Psoas muscle (tissue), 8 donors: ENCODE measurements around the gene OSBPL5. TPM values are rescaled to one million over a fixed set of nuclear protein-coding genes. Genes with fewer than 3 reads are reported as not detected.
A peak's percentile ranks its signal among the peaks of the same experiment; 100 is the strongest.

Experiments
- ATAC-seq, 4 donors: fragments of 200-7000 bp; cut with Tn5 transposase; one replicate each; pipeline ENCODE4 v1.9.1; 2020; ENCODE audit warnings: moderate library complexity in 3 of 4, mild to moderate bottlenecking in 2 of 4
- DNase-seq, 2 donors: peaks; one replicate each; pipeline ENCODE4 v3.0.0-alpha.2; 2020
- H3K27ac ChIP-seq: fragments of 200-600 bp; one replicate; pipeline ENCODE4 v1.8.0; 2022
- H3K27me3 ChIP-seq, 3 donors: fragments of 200-600 bp in 1 of 3; one replicate each; pipeline versions ENCODE4 v1.6.1 to v1.8.0; 2013 to 2022; ENCODE audit warnings: low read length in 2 of 3, mild to moderate bottlenecking in 2 of 3, moderate library complexity in 1 of 3; ENCODE audit not compliant: insufficient read depth in 3 of 3
- H3K36me3 ChIP-seq, 2 donors: fragments of 200-600 bp in 1 of 2; one replicate each; pipeline versions ENCODE4 v1.6.1 to v1.8.0; 2013 to 2022; ENCODE audit warnings: low read depth in 1 of 2, mild to moderate bottlenecking in 1 of 2, moderate library complexity in 1 of 2; ENCODE audit not compliant: insufficient read depth in 1 of 2
- H3K4me1 ChIP-seq: fragments of 200-600 bp; one replicate; pipeline ENCODE4 v1.8.0; 2022
- H3K4me3 ChIP-seq: fragments of 200-600 bp; one replicate; pipeline ENCODE4 v1.8.0; 2022; ENCODE audit warnings: mild to moderate bottlenecking
- H3K9me3 ChIP-seq: fragments of 200-600 bp; one replicate; pipeline ENCODE4 v1.8.0; 2022
- WGBS, 3 donors: extraction: QIAGEN DNeasy Blood & Tissue Kit; methylation state at CpG; one replicate each; pipeline versions ENCODE4 v1.1.6 to v1.1.7; 2013; 5-methylcytosine and 5-hydroxymethylcytosine counted together
- intact Hi-C, 2 donors: fragments of 100-400 bp; cut with DNase I; formaldehyde crosslinking; loops; one replicate each; pipeline versions ENCODE4 v1.11.0 to v1.14.2; 2022
- polyA plus RNA-seq, 3 donors: library from polyadenylated mRNA; stranded (reverse); fragments of 200-250 nt; gene quantifications; one replicate each; pipeline ENCODE4 v1.2.3, GENCODE V29; 2013
- total RNA-seq, 4 donors: library from RNA; stranded (reverse); fragmentation: NEBNext Ultra II Directional in 2 of 4; extraction: Animal tissue kit (Norgen Biotek cat#: 25700) in 2 of 4; gene quantifications; one replicate each; pipeline versions ENCODE4 v1.2.1 to v1.2.4, GENCODE V29; 2021 to 2023
- TF ChIP-seq, protein P1 (sequence below): fragments of 200-600 bp; IDR thresholded peaks from one replicate; pipeline ENCODE4 v1.8.0; 2022; ENCODE audit warnings: antibody characterized with exemption
- donor health status: healthy with polysubstance abuse.
- donor health status: DM: no; HTN: no; CAD: no; lungs with moderate emphysema.
- donor health status: Bipolar disorder and iron deficiency.
- donor health status: healthy.
- donor health status: DM: yes; HTN: yes; CAD: no.
- donor health status: DM: no; HTN: no; CAD: no.
- donor health status: DM: no; HTN: no; CAD: no.
- donor health status: DM: yes; HTN: yes; CAD: no.

OSBPL5 gene
- total and polyA plus RNA-seq, 7 donors, result 3.4 to 12.4 (median 6.9) TPM

DNA sequence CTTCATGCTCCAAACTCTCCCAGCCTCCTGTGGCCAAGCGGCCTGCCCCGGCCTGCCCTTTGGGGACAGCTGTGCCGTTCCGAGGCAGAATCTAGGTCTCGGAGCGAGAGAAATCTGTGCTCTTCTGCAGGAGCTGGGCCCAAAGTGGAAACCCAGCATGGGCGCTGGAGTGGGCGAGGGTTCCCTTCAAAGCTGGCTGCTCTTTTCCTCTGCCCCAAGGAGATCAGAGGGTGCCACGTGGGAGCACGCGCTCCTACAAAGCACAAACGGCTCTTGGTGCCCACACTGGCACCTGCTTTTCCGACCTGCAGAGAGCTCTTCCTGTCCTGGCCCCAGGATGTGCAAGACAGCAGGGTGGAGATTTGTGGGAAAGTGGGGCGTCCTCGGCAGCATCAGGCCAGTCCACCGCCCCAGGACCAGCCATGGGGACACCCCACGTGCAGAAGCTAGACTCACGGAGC, 6.9 kb downstream of the OSBPL5 start:
- DNase-seq (peak; percentile 4 to 38), ATAC-seq (no peak)
- Histone ChIP-seq H3K4me1 (peaks cover 58% of the 10 kb centered on the region), H3K36me3 (no peaks in the 10 kb centered on the region), H3K27ac (no peak overlapping the region), H3K27me3 (no peaks in the 10 kb centered on the region), H3K9me3 (no peaks in the 10 kb centered on the region), H3K4me3 (no peak overlapping the region)
- intact Hi-C loops, result no loop called here
- TF ChIP-seq, protein P1, sequence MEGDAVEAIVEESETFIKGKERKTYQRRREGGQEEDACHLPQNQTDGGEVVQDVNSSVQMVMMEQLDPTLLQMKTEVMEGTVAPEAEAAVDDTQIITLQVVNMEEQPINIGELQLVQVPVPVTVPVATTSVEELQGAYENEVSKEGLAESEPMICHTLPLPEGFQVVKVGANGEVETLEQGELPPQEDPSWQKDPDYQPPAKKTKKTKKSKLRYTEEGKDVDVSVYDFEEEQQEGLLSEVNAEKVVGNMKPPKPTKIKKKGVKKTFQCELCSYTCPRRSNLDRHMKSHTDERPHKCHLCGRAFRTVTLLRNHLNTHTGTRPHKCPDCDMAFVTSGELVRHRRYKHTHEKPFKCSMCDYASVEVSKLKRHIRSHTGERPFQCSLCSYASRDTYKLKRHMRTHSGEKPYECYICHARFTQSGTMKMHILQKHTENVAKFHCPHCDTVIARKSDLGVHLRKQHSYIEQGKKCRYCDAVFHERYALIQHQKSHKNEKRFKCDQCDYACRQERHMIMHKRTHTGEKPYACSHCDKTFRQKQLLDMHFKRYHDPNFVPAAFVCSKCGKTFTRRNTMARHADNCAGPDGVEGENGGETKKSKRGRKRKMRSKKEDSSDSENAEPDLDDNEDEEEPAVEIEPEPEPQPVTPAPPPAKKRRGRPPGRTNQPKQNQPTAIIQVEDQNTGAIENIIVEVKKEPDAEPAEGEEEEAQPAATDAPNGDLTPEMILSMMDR, result no peak
- 78 to 91% (median 84%) methylated on average over 18 of the region's 18 CpGs for WGBS, 3 donors

DNA sequence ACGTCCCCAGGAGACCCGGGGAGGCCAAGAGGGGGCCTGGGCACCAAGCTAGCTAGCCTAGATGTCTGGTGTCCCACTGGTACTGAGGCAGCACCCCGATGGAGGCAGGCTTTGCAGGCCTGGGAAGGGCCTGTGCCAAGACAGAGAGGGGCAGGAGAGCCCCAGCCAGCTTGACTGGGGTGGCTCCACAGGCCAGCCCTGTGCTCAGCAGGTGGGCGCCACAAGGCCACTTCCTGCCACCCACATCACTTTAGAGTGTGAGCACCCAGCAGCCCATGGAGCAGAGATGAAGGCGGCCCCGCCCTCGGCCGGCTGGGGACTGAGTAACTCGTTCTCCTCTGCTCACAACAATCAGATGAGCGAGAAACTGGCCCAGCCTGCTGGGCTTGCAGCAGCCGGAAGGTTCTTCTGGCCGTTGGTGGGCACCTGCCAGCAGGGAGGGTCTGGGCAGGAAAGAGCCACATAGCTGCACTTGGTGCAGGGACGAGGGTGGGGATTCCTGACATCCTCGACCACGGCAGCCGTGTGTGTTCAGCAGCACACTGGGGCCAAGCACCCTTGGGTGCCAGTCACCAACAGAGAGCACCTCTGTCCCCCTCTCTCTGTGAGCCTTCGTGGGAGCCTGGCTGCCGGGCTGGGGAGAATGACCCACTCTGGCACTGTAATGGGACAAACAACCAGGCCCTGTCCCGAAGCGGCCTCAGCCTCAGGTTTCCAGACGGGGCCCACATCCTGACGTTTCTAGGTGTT, 7.6 kb downstream of the OSBPL5 start:
- no peak for ATAC-seq
- 70 to 85% (median 72%) methylated on average over 22 of the region's 22 CpGs for WGBS, 3 donors
- Histone ChIP-seq H3K36me3 (no peaks in the 10 kb centered on the region), H3K9me3 (no peaks in the 10 kb centered on the region), H3K4me3 (no peak overlapping the region), H3K27me3 (no peaks in the 10 kb centered on the region), H3K4me1 (peaks cover 57% of the 10 kb centered on the region), H3K27ac (peak overlapping the region; percentile 41)
- DNase-seq, result peak; percentile 16 to 55
- TF ChIP-seq, protein P1, result no peak
- intact Hi-C loops, result no loop called here

DNA sequence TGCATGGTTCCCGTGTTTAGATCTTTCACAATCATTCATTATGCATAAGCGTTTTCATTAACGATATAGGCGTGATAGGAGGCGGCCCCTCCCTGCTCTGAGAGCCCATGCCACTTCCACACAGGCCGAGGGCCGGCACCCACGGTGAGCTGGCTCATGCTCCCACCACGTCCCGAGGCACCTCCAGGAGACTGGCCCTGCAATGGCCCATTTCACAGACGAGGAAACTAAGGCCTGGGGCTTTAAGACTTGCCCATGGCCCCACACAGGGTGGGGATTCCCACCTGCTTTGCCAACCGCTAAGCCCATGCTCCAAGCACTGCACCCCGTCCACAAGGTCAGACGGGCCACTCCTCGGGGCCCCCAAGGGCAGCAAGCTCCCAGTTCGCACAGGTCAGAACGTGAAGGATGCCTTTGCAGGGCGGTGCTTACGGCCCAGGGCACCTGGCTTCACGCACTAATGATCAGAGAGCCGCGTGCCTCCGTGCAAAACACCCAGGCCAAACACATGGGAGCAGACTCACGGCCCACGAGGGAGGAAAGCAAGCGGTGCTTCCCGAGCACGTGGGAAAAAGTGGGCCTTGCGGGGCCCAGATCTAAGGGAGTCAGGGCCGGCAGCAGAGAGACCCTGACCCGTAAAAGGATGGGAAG, 8.3 kb downstream of the OSBPL5 start:
- intact Hi-C loops, result no loop called here
- Histone ChIP-seq H3K4me3 (no peak overlapping the region), H3K9me3 (no peaks in the 10 kb centered on the region), H3K27ac (peak overlapping the region; percentile 41), H3K27me3 (no peaks in the 10 kb centered on the region), H3K4me1 (peaks cover 57% of the 10 kb centered on the region), H3K36me3 (no peaks in the 10 kb centered on the region)
- 76 to 85% (median 81%) methylated on average over 31 of the region's 31 CpGs for WGBS, 3 donors
- ATAC-seq (no peak), DNase-seq (peak; percentile 10 to 44)
- TF ChIP-seq, protein P1, result no peak

DNA sequence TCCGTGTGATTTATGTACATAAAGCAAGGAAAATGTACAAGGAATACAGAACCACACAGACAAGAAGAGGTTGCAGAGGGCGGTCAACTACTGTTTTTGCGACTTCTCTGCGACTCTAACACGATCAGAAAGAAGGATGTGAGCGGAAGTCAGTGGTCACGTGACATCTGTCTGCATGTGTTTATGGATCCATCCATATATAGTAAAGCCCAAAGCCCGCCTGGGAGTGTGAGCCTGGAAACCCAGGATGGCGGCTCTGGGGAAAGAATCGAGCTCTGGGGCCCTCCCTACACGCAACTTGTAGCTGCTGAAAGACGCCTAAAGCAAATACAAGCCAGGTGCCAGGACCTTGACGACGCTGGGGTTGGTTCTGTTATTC, 8.8 kb downstream of the OSBPL5 start:
- ATAC-seq (no peak), DNase-seq (peak; percentile 5 to 44)
- Histone ChIP-seq H3K4me1 (peaks cover 59% of the 10 kb centered on the region), H3K9me3 (no peaks in the 10 kb centered on the region), H3K27me3 (no peaks in the 10 kb centered on the region), H3K27ac (peak overlapping the region; percentile 41), H3K4me3 (no peak overlapping the region), H3K36me3 (no peaks in the 10 kb centered on the region)
- WGBS, 3 donors, result 79 to 87% (median 84%) methylated on average over 14 of the region's 14 CpGs
- intact Hi-C loops, result no loop called here
- TF ChIP-seq, protein P1, result no peak
